ENCODE data around the gene PLA2G2D. TPM values are rescaled to one million over a fixed set of nuclear protein-coding genes. Genes with fewer than 3 reads are reported as not detected.

Gene PLA2G2D
- total RNA-seq, 1 donor from 2014 or later = 0.27 TPM

- Histone ChIP-seq H3K27me3 (ENCODE audit: low read depth) (peaks cover 4% of the 10 kb centered on the region), H3K27ac (peak overlapping the region; percentile 74), H3K9me3 (no peaks in the 10 kb centered on the region), H3K36me3 (no peaks in the 10 kb centered on the region), H3K4me1 (peaks cover 31% of the 10 kb centered on the region), H3K4me3 (peak overlapping the region; percentile 40)
- DNase-seq (no peak), ATAC-seq (no peak)
- intact Hi-C loops (cut with DNase I) = no loop called here
- TF ChIP-seq CTCF (IDR thresholded peaks at IDR 0.05) = no peak
Observed at GRCh38 chr1:20152599-20152930, 33.2 kb upstream of the PLA2G2D start.

DNA sequence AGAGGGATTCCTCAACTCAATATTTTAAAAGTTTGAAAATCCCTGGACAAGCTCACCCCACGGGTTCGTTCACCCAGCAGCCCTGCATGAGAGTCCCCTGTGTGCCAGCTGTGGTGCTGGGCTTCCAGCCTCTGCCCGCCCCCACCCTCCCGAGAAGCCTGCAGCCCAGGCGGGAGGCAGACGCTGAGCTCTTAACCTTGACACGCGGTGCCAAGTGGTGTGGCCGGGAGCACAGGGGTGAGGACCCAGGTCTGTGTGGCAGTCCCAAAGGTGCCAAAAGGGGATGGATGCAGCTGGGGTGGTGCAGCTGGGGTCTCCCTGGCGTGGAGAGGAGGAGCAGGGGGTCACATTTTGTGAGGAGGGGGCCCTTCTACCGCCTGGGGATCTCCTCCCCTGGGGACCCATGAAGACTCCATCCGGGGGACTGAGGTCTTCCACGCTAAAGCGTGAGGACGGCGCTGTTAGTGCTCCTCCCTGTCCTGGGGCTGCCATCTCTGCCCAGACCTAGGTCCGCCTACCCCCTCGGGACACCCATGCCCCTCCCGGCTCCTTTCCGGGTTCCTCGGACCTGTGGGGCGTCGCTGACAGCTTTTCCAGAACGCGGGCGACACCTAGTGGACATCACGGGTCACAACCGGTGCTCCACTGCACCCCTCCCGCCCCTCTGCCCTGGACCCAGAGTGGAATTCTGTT is 32.7 kb upstream of the PLA2G2D start:
- intact Hi-C loops (cut with DNase I) = no loop called here
- Histone ChIP-seq H3K36me3 (no peaks in the 10 kb centered on the region), H3K27me3 (ENCODE audit: low read depth) (peaks cover 4% of the 10 kb centered on the region), H3K9me3 (no peaks in the 10 kb centered on the region), H3K4me1 (peaks cover 31% of the 10 kb centered on the region), H3K4me3 (peak overlapping the region; percentile 40), H3K27ac (peak overlapping the region; percentile 74)
- DNase-seq (peak; percentile 88), ATAC-seq (peak; percentile 92 to 93)
- TF ChIP-seq CTCF (IDR thresholded peaks at IDR 0.05) = peak; percentile 95

DNA sequence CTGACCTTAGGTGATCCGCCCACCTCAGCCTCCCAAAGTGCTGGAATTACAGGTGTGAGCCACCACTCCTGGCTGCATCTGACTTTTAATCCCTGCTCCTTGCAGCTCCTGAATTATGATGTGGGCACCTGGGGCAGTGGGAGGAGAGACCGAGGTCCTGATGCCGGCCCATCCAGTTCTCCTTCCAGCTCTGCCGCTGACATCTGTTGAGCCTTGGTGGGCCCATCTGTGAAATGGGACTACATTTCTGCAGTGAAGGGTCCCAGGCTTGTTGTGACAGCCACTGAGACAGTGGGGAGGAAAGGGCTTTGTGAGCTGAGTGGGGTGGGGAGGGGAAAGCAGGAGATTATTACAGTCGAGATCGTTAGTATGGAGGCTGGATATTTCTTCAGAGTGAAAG is 31.6 kb upstream of the PLA2G2D start:
- intact Hi-C loops (cut with DNase I) = no loop called here
- DNase-seq = no peak

GRCh38 chr1:20150326-20150705 is 31.0 kb upstream of the PLA2G2D start:
- no peaks in the 10 kb centered on the region for H3K9me3 ChIP-seq
- H3K4me3 ChIP-seq = no peak overlapping the region
- peaks cover 4% of the 10 kb centered on the region for H3K27me3 ChIP-seq (ENCODE audit: low read depth)
- DNase-seq (no peak), ATAC-seq (no peak)
- intact Hi-C loops (cut with DNase I) = no loop called here
- H3K27ac ChIP-seq = no peak overlapping the region
- no peak for TF ChIP-seq CTCF (IDR thresholded peaks at IDR 0.05)
- peaks cover 30% of the 10 kb centered on the region for H3K4me1 ChIP-seq
- no peaks in the 10 kb centered on the region for H3K36me3 ChIP-seq

More for the DNA sequence above, 31.6 kb upstream of the PLA2G2D start:
- peaks cover 4% of the 10 kb centered on the region for H3K27me3 ChIP-seq (ENCODE audit: low read depth)
- no peak for TF ChIP-seq CTCF (IDR thresholded peaks at IDR 0.05)
- ATAC-seq = no peak
- no peaks in the 10 kb centered on the region for H3K9me3 ChIP-seq
- H3K27ac ChIP-seq = no peak overlapping the region
- H3K4me3 ChIP-seq = no peak overlapping the region
- no peaks in the 10 kb centered on the region for H3K36me3 ChIP-seq
- peaks cover 31% of the 10 kb centered on the region for H3K4me1 ChIP-seq

DNA sequence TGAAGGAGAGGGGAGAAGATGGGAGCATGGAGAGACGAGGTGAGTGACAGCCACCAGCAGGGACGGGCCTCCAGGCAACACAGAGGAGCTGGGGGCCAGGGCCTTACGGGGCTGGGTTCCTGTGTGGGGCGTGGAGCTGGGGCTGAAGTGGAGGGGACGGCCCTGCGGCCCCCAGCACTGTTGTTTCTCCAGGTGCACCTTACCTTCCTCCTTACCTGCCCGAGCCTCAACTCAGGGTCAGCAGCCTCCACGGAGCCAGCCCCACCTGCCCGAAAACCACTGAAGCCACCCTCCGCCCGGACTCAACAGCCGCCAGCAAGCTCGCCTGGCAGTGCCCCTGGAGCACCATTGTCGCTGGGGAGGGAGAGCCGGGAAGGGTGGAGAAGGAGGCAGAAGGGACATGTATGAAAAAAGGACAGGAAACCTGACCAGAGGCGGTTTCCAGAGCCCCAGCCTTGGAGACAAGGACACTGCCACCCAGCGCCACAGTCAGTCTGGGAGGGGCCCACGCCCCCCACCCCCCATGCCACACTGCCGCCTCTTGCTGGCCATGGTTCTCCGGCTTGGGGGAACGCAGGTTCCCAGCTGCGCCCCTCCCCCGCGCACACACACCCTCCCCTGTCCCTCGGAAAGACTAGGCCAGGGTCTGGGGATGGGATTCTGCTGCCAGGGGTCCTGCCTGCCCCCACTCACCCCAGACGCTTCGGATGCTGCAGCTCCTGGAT is 30.4 kb upstream of the PLA2G2D start:
- DNase-seq = no peak
- H3K27me3 ChIP-seq (ENCODE audit: low read depth) = peaks cover 4% of the 10 kb centered on the region
- H3K9me3 ChIP-seq = no peaks in the 10 kb centered on the region
- ATAC-seq = no peak
- H3K36me3 ChIP-seq = no peaks in the 10 kb centered on the region
- H3K4me3 ChIP-seq = no peak overlapping the region
- peaks cover 25% of the 10 kb centered on the region for H3K4me1 ChIP-seq
- no peak for TF ChIP-seq CTCF (IDR thresholded peaks at IDR 0.05)
- intact Hi-C loops (cut with DNase I) = no loop called here
- no peak overlapping the region for H3K27ac ChIP-seq

Data from lower lobe of right lung (tissue), 2 donors.